ENCODE results near the gene MDP1.
A peak's percentile ranks its signal among the peaks of the same experiment; 100 is the strongest.
"Not testable (repeated sequence)": the region's sequence is repeated elsewhere in the genome, so short reads cannot be mapped to it uniquely, and the experiment has no call there.

The MDP1 gene

DNA sequence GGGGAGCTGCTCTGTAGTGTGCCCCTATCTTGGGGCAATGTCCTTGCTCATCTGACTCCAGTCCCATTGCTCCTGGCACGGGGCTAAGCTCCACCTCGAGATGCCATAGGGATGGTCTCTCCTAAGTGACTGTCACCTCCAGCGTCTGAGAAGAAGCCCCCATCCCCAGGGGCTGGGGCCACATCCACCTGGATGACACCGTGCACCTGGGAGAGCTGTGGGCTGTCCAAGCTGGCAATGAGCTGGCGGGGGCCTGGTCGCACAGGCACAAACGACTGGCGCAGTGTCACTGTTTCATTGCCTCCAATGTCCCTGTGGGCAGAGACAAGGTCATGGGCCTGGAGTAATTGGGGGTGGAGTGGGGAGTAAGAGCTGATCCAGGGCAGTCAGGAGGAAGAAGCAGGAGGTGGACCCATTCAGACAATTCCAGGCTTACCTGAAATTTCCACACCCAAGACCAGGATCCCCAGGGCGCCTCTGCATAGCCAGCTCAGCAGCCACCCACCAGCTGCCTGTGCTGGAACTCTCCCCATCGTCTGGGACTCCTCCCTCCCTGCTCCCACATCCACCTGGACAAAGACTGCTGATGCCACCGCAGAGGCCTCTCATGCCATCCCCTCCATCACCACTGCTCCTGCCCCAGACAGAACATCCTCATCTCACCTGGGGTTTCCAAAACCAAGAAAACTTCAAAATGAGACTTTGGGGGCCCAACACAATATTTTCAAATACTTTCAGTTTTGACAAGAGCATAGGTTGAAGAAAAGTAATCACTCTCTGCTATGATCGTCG is 33.6 kb upstream of the MDP1 start:
- no peak for DNase-seq

DNA sequence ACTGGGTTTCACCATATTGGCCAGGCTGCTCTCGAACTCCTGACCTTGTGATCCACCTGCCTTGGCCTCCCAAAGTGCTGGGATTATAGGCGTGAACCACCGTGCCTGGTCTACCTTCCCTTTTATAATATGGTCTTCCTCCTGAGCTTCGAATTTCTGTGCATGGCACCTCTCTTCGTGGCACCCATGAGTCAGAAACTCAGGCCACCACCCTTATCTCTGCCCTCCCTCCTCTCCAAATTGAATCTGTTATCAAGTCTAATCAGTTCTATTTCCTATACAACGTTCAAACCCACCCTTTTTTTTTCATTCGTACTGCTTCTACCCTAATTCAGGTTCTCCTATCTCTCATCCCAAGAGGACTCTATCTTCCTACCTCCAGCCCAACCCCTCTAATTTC is 31.6 kb upstream of the MDP1 start:
- DNase-seq: no peak

DNA sequence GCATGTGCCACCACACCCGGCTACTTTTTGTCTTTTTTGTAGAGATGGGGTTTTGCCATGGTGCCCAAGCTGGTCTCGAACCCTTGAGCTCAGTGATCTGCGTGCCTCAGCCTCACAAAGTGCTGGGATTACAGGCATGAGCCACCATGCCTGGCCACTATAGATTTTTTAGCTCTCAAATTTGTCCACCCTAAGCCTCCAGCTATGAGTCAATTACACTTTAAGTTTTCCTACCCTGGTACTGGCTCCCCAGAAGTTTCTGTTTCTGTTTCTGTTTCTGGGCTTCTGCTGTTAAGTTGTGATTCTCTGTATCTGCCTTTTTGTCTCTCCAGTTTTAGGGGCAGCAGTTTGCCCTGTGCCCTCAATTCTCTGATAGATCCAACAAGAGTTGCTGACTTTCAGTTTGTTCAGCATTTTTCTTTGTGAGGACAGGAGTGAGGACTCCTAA is 30.9 kb upstream of the MDP1 start:
- DNase-seq: peak; percentile 66 to 85 (median 74)

DNA sequence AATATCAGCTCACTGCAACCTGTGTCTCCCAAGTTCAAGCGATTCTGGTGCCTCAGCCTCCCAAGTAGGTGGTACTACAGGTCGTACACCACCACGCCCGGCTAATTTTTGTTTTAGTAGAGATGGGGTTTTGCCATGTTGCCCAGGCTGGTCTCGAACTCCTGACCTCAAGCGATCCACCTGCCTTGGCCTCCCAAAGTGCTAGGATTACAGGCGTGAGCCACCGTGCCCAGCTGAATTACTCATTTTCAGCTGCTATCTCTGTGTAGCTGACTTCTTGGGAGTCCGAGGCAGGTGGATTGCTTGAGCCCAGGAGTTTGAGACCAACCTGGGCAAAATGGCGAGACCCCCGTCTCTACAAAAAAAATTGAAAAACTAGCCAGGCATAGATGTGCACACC is 29.5 kb upstream of the MDP1 start:
- DNase-seq: not testable (repeated sequence)

DNA sequence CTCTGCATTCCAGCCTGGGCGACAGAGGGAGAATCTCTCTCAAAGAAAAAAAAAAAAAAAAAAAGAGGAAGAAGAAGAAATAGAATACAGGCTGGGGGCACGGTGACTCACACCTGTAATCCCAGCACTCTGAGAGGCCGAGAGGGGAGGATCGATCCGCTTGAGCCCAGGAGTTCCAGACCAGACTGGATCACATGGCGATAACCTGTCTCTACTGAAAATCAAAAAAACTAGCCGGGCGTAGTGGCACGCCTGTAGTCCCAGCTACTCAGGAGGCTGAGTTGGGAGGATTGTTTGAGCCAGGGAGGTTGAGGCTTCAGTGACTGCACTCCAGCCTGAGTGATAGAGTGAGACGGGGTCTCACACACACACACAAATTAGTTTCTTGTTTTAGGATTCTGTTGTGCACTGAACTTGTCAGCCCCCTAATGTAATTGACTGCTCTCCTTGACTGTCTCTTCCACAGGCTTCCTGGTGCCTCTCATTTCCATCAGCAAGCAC is 27.5 kb upstream of the MDP1 start:
- DNase-seq: peak; percentile 66 to 76 (median 72)

DNA sequence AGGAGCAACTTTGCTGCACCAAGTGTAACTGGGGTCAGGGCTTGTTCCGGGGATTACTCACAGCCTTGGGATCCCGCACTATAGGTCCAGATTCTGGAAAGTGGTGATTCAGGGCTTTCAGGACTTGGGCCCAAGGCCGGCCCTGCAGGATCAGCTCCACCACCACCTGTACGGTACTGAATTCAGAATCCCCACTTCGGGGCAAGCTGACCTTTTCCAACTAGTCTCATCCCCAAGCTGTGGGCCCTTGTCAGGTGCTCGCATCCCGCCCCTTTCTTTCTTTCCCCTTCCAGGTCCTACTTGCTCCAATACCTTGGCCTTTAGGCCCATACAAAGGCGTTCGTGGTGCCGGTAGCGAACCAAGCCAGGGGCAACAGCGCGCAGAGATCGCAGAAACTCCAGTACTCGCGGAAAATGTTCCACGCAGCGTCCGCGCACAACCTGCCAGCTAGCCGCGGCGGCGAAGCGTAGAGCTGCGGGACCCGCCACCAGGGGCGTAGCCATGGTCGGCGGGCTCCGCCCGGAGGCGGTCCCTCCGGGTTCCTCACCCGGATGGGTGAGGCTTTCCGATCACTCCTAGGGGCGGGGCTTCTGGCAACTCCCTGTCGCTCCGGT is 26.1 kb upstream of the MDP1 start:
- peak; percentile 95 to 98 (median 96) for DNase-seq

DNA sequence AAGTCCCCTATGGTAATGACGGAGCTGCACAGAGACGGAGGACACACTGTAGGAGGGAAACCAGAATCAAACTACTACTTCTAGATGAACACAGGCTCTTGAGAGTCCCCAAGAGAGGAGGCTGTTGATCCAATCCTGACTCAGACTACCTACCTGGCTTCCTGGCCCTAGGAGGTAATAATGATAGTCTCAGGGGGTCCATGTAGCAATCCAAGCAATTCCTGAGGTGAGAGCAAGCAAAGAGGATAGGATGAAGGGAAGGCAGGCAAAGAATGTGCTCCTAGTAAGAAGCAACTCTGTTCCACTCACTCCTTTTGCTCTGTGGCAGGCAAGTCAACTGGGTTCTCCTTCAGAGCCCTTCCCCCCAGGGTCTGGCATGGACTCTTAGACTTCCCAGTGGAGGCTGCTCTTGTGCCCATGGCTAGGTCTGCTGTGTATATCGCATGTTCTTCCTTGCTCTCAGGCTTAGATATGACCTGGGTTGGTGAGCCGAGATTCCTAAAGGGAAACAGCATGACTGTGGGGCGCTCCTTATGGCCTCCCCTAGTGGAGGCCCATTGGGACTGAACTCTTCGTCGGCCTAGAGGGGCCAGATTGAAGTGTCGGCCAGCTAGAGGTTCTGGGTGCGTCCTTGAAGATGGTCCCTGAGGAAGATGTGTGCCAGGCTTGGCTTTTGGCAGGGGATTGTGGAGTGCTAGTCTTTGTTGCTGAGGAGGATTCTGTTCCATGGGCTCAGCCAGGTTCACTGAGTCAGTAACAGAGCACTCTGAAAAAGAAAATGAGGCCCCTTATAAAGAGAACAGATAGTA is 24.4 kb upstream of the MDP1 start:
- no peak for DNase-seq

DNA sequence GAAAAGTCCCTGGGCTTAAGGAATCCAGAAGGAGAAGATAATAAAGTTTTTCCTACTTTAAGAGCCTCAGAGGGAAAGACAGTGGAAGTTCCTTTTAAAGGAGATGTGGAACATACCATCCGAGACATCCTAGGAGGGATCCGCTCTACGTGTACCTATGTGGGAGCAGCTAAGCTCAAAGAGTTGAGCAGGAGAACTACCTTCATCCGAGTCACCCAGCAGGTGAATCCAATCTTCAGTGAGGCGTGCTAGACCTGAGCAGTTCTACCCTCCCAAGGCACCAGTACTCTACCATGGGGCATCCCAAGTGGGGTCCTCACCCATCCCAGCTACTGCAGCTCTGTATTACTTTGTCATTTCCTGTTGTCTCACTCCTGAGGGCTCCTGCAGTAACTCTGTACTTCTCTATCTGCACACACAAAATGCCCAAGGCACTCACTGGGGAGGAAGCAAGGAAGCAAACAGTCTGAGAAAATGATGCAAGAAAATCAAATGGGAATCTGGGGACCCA is 22.7 kb upstream of the MDP1 start:
- DNase-seq: no peak

DNA sequence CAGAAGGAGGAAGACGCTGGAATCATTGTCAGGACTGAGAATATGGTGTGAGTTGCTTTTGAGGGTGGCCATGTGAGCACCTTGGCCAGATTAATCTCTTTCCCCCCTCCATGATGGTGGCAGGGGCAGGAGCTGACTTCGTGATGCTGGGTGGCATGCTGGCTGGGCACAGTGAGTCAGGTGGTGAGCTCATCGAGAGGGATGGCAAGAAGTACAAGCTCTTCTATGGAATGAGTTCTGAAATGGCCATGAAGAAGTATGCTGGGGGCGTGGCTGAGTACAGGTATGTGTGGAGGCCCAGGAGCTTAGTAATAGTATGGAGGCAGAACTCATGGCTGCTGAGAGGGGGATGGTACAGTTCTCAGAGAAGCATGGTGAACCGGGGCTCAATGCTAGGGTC is 22.3 kb upstream of the MDP1 start:
- peak in 1 of 3 donors; percentile 32 for DNase-seq

DNA sequence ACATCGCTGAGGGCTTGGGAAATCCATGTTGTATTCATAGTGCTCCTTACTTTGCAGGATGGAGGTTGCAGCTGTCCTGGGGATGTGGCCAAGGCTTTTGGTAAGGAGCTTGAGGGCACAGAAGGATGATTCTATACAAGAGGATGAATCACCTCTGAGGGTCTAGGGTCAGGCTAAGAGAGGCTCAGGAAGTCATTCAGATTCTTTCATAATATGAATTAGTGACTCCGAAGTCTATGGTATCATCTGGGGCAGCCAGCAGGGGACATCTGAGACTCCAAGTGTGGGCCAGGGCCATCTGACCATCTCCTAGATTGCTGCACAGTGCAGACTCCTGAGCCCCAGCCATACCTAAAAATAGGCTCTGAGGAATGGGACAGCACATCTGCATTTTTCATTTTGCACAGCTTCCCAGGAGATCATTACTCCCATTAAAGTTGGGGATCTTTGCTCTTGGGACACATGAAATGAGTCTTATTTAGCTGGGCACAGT is 21.6 kb upstream of the MDP1 start:
- DNase-seq: no peak

DNA sequence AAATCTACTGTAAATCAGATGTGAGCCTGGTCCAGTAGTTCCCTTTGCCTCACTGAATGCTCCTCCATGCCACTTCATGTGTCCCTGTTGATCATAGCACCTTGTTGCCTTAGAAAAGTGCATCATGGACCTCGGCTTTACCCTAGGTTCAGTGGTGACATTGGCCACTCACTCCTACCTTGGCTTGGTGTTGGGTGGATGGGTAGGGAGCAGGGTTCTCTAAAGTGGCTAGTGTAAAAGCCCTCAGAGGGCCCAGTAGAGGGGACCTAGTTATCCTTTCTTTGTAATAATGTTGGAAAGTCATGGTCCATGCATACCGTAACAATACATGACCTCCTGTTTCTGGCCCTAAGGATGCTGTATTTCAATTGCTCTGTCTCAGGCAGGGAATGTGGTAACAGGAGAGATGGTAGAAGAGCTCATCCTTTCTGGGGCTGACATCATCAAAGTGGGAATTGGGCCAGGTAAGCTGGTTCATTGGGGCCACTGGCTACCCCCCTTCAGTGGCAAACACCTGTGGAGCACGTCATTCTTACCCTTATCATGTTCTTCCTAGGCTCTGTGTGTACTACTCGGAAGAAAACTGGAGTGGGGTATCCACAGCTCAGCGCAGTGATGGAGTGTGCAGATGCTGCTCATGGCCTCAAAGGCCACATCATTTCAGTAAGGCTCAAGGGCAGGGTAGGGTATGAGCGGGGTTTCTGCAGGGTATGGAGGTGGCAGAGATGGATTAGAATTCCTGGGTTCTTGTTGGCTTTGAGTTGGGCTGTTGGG is 21.0 kb upstream of the MDP1 start:
- DNase-seq: no peak

DNA sequence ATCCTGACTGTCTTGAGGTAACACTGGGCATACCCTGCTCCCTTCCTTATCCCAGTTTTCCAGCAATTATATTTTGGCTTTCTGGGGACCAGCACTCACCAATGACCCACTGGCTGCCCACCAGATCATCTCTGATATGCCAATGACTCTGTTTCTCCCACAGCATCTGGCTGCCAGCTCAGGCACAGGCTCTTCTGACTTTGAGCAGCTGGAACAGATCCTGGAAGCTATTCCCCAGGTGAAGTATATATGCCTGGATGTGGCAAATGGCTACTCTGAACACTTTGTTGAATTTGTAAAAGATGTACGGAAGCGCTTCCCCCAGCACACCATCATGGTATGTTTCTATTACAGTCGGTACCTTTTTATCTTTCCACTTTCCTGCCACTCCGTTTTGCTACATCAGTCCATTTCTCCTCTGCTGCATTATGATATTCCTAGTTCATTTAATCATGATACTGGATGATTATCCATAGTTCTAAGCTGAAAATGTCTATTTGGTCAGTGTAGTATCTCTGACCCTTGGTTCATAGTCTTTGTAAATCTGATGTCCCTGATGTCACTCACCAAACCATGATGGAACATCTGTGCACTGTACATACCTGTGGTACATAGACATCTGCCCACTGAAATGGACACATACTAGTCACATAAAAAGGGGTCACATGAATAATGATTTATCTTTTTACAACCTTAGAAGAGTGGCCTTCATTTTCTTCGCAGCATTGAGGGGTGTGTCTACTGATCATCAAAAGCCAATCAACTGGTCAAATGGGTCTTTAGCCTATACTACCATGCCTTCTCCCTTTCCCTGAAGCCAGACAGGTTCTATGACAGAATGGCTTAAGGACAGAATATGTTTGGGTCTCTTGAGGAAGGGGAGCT is 20.2 kb upstream of the MDP1 start:
- no peak for DNase-seq

DNA sequence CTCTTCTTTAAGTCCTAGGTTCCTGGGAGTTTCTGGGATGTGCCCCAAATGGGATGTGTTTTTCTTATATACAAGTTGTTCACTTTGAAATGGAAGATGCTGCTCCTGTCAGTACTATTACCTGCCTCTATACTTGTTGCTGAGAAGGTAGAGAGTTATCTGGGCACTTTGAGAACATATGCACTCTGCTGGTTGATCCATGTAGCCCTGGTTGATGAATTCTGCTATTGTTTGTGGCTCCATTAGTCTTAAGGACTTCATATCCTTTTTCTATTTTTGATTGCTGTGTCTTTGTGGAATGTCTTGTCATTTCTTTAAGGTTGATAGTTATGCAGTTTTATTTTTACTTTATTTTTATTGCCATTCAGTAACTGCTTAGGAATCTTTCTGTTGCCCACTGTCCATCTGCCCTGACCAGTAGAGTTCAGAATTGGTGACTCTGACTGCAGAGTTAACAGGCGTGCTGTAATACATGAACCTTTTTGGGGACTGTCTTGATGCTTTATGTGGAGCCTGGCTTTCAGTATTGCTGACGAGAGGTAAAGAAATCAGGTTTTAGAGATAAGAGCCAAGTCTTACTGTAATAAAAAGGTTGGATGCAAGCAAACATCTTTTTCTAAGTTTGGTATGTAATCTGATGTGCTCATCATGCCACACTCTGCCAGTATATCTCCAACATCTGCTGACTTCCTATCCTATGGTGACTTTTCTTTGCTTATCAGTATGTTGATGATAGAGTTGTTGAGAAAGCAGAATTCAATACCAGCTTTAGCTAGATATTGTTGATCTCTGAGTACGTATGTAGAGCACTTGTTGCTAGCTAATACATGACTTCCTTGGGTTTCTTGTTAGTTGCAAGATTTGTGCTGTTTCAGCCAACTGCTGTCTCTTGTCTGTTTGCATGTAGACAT is 18.5 kb upstream of the MDP1 start:
- DNase-seq: no peak

DNA sequence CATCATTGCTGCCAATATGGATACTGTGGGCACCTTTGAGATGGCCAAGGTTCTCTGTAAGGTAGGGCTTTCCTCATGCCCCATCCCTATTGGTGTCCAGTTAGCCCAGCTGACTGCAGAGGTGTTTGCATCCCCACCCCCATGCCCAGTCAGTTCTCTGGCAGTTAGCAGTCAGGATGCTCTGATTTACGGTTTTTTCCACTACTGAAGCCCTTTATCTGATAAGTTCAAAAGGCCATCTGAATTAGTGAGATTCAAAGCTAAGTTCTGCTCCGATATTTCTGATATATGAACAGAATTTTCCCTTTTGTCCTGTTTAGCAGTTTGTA is 17.6 kb upstream of the MDP1 start:
- no peak for DNase-seq

DNA sequence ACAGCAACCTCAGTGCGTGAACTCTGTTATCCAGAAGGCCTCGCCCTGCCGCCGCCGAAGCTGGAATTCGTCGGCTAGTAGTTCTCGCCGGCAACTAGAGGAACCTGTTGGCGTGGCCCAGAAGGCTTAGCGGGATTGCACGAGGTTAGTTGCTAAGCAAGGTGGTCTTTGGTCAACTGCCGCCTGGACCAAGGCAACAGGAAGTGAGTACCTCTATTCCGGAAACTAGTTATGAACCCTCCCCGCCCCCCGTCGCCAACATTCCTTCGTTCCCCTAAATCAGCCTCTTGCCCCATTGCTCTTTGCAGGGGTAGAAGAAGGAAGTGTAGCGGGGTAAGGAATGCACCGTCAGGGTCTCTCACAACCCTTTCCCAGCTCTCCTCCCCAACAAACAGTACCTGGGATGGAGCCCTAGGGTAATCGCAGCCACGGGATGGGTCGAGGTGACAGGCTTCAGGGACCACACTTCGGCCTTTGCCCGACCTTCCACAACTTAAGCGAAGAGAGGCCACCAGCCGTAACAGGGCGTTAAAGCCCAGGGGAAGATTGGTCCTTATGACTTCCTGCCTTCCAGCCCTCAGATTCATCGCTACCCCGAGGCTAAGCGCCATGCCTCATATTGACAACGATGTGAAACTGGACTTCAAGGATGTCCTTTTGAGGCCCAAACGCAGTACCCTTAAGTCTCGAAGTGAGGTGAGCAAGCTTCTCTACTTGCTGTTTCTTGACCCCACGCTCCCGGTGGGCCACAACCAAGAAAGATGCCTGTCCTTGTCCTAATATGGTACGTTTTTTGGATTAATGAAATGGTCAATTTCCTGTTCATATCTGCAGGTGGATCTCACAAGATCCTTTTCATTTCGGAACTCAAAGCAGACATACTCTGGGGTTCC is 17.0 kb upstream of the MDP1 start, which contains the start of gene GMPR2:
TSS of gene GMPR2 (plus strand) at position 285 of the 893 bp plus-strand sequence. CDS start at position 610, 325 bp downstream.
- DNase-seq: peak; percentile 34 to 78 (median 72)

DNA sequence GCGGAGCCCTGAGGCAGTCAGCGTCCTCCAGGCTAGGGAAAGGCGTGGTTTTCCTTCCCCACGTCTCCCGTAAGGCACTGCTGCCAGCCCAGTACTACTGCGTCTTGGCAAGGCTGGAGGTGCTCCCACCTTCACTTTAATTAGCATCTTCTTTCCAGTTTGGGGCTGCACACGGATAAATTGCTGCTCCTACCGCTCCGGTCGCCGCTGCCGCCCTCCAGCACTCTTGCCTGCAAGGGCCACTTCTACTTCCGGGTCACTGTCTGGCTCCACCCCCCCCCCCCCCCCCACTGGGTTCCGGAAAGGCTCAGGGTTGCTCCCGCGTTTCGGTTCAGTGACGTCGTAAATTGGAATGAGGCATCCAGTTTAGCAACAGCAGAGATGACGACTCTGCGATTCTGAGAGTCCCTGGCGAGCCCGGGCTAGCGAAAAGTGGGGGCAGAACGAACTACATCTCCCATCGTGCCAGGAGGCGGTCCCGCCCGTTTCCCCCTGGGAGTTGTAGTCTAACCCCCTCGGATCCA is 16.3 kb upstream of the MDP1 start, which contains the start of gene NEDD8:
TSS of gene NEDD8 (minus strand) at position 247 of the 524 bp plus-strand sequence. CDS start at position 147, 100 bp downstream.
- DNase-seq: peak; percentile 97 to 99 (median 99)

DNA sequence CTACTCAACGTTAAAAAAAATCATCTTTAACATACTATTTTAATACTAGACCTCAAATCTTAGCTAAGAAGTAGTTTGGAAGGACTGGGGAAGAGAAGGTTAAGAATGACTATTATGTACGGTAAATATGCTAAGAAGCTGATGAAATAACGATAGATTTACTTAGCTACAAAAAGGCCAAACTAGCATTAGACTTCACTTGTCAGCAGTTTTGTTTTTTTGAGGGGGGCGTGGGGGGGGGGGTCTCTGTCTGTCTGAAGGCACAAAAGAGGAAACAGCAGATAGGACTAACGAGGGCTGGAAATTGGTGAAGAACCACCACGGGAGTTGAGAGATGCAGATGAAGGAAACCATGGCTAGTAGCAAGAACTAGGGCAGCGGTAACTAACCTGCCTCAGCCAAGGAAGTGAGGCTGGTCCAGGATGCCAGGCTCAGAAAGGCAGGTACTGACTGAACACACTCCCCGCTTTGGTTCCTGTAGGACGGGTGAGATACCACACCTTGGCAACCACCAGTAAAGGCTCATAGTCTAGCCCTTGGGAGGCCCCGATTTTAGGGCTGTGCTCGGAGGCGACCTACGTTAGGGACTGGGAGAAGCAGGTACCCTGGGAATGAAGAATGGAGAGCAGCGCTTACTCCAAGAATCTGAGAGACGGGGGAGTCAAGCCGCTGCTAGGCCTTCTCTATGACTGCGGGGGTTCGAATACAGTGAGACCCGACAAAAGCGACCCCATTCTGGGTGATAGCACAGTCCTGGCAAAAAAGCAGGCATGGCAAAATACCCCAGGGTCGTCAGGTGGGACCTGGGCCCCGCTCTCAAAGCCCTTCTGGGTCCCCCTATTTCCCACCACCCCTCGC is 15.6 kb upstream of the MDP1 start:
- DNase-seq: no peak

DNA sequence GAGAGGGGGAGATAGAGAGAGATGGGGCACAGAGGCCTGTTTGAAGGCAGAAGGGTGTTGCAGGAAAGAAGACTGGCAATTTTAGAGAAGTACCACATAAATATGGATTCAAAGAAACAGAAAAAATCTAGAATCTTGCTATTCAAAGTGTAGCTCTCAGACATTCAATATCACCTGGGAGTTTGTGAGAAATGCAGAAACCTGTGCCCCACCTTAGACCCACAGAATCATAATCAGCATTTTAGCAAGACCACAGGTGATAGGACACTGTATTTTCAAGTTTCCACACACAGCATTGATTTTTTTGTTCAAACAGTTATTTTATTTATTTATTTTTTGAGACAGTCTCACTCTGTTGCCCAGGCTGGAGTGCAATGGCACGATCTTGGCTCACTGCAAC is 13.0 kb upstream of the MDP1 start:
- no peak for DNase-seq
